HEK293 (cell line): ENCODE measurements around the gene DCLK1.

Experiments
- CTCF ChIA-PET: fragments of 350-600 bp; formaldehyde crosslinking; extraction: SDS; loops from one replicate; lab custom pipeline; 2021; ENCODE audit warnings: antibody characterized with exemption; lab: Yijun Ruan, JAX
- POLR2A ChIA-PET: fragments of 300-600 bp; formaldehyde crosslinking; extraction: SDS; loops from one replicate; lab custom pipeline; 2020; ENCODE audit warnings: antibody characterized with exemption, inconsistent platforms; lab: Yijun Ruan, JAX
- H3K27ac ChIP-seq: fragments of 200-500 bp; sonication (Bioruptor generic); 2 replicates; pipeline ENCODE4 v1.5.1; 2014; ENCODE audit warnings: low read depth, low read length, control low read depth, inconsistent platforms; ENCODE audit errors: extremely low read depth
- H3K36me3 ChIP-seq, 2 experiments: fragments of 200-500 bp in 1 of 2; sonication (Bioruptor generic) in 1 of 2; 1 replicate in 1 of 2; 2 replicates in 1 of 2; pipeline ENCODE4 v1.5.1; 2014 to 2017; ENCODE audit warnings: inconsistent platforms in 2 of 2, low read length in 2 of 2; ENCODE audit not compliant: control insufficient read depth in 2 of 2, insufficient read depth in 1 of 2
- H3K4me1 ChIP-seq: fragments of 200-500 bp; sonication (Bioruptor generic); 2 replicates; pipeline ENCODE4 v1.5.1; 2014; ENCODE audit warnings: mild to moderate bottlenecking, low read length, inconsistent platforms; ENCODE audit not compliant: control insufficient read depth, insufficient read depth
- H3K4me3 ChIP-seq: 2 replicates; pipeline ENCODE4 v1.5.1; 2011; ENCODE audit warnings: low read depth, mild to moderate bottlenecking, control low read depth, low read length, moderate library complexity
- H3K9me3 ChIP-seq: fragments of 200-500 bp; sonication (Bioruptor generic); 2 replicates; pipeline ENCODE4 v1.5.1; 2014; ENCODE audit warnings: low read depth, low read length, inconsistent platforms; ENCODE audit not compliant: control insufficient read depth, insufficient read depth
- PRDM1 ChIP-seq: fragments of 450-650 bp; formaldehyde crosslinking; IDR thresholded peaks from 2 replicates; pipeline ENCODE4; 2016; ENCODE audit warnings: missing biosample characterization, missing genetic modification characterization
- SCRT2 ChIP-seq: fragments of 450-650 bp; formaldehyde crosslinking; IDR thresholded peaks from 2 replicates; pipeline ENCODE4 v1.5.1; 2016; ENCODE audit warnings: missing biosample characterization, missing genetic modification characterization
- WT1 ChIP-seq: fragments of 450-650 bp; formaldehyde crosslinking; IDR thresholded peaks from 2 replicates; pipeline ENCODE4 v1.5.1; 2016; ENCODE audit warnings: missing biosample characterization, missing genetic modification characterization
- ZBTB7A ChIP-seq: fragments of 450-650 bp; formaldehyde crosslinking; IDR thresholded peaks from 2 replicates; pipeline ENCODE4 v1.5.1; 2016; ENCODE audit warnings: low read depth, missing biosample characterization, missing genetic modification characterization
- ZFHX2 ChIP-seq: fragments of 450-650 bp; formaldehyde crosslinking; conservative IDR thresholded peaks from 2 replicates; pipeline ENCODE4 v1.5.1; 2016; ENCODE audit warnings: missing biosample characterization, missing genetic modification characterization
- ZFP3 ChIP-seq: fragments of 450-650 bp; formaldehyde crosslinking; IDR thresholded peaks from 2 replicates; pipeline ENCODE4 v1.5.1; 2016; ENCODE audit warnings: low read depth, missing biosample characterization, missing genetic modification characterization
- ZFP41 ChIP-seq: fragments of 450-650 bp; formaldehyde crosslinking; IDR thresholded peaks from 2 replicates; pipeline ENCODE4 v1.5.1; 2016; ENCODE audit warnings: missing biosample characterization, missing genetic modification characterization, borderline replicate concordance
- ZNF10 ChIP-seq: fragments of 450-650 bp; formaldehyde crosslinking; IDR thresholded peaks from 2 replicates; pipeline ENCODE4 v1.5.1; 2017; ENCODE audit warnings: missing biosample characterization, missing genetic modification characterization
- ZNF121 ChIP-seq: fragments of 450-650 bp; formaldehyde crosslinking; IDR thresholded peaks from 2 replicates; pipeline ENCODE4 v1.5.1; 2016; ENCODE audit warnings: missing biosample characterization, missing genetic modification characterization
- ZNF155 ChIP-seq: fragments of 450-650 bp; formaldehyde crosslinking; IDR thresholded peaks from 2 replicates; pipeline ENCODE4 v1.5.1; 2016; ENCODE audit warnings: missing biosample characterization, missing genetic modification characterization
- ZNF175 ChIP-seq: fragments of 450-650 bp; formaldehyde crosslinking; IDR thresholded peaks from 2 replicates; pipeline ENCODE4 v1.5.1; 2016; ENCODE audit warnings: missing biosample characterization, missing genetic modification characterization
- ZNF18 ChIP-seq: fragments of 450-650 bp; formaldehyde crosslinking; IDR thresholded peaks from 2 replicates; pipeline ENCODE4 v1.5.1; 2016; ENCODE audit warnings: missing biosample characterization, missing genetic modification characterization
- ZNF366 ChIP-seq: fragments of 450-650 bp; formaldehyde crosslinking; conservative IDR thresholded peaks from 2 replicates; pipeline ENCODE4 v1.5.1; 2016; ENCODE audit warnings: missing biosample characterization, missing genetic modification characterization
- ZNF510 ChIP-seq: fragments of 450-650 bp; formaldehyde crosslinking; IDR thresholded peaks from 2 replicates; pipeline ENCODE4 v1.5.1; 2018; ENCODE audit warnings: mild to moderate bottlenecking, missing genetic modification characterization, missing biosample characterization; ENCODE audit not compliant: insufficient replicate concordance
- ZNF530 ChIP-seq: fragments of 450-650 bp; formaldehyde crosslinking; IDR thresholded peaks from 2 replicates; pipeline ENCODE4 v1.5.1; 2016; ENCODE audit warnings: low read depth, missing biosample characterization, missing genetic modification characterization
- ZNF555 ChIP-seq: fragments of 450-650 bp; formaldehyde crosslinking; conservative IDR thresholded peaks from 2 replicates; pipeline ENCODE4 v1.5.1; 2017; ENCODE audit warnings: missing biosample characterization, mild to moderate bottlenecking, missing genetic modification characterization, inconsistent platforms
- ZNF596 ChIP-seq: fragments of 450-650 bp; IDR thresholded peaks from 2 replicates; pipeline ENCODE4 v1.5.0; 2018; ENCODE audit warnings: missing biosample characterization, mild to moderate bottlenecking, missing genetic modification characterization, moderate library complexity
- ZNF670 ChIP-seq: fragments of 450-650 bp; formaldehyde crosslinking; IDR thresholded peaks from 2 replicates; pipeline ENCODE4 v1.5.1; 2016; ENCODE audit warnings: missing biosample characterization, missing genetic modification characterization, low read depth
- ZNF701 ChIP-seq: fragments of 450-650 bp; formaldehyde crosslinking; IDR thresholded peaks from 2 replicates; pipeline ENCODE4 v1.5.1; 2016; ENCODE audit warnings: missing biosample characterization, missing genetic modification characterization
- TF ChIP-seq, protein P1 (sequence below): fragments of 450-650 bp; formaldehyde crosslinking; IDR thresholded peaks from 2 replicates; pipeline ENCODE4 v1.5.1; 2017; ENCODE audit warnings: missing biosample characterization, mild to moderate bottlenecking, missing genetic modification characterization, moderate library complexity
- TF ChIP-seq, protein P2 (sequence below): fragments of 450-650 bp; formaldehyde crosslinking; IDR thresholded peaks from 2 replicates; pipeline ENCODE4 v1.5.1; 2017; ENCODE audit warnings: missing biosample characterization, missing genetic modification characterization
- TF ChIP-seq, protein P3 (sequence below): fragments of 450-650 bp; formaldehyde crosslinking; IDR thresholded peaks from 2 replicates; pipeline ENCODE4 v1.5.1; 2016; ENCODE audit warnings: missing biosample characterization, missing genetic modification characterization
- TF ChIP-seq, protein P4 (sequence below): fragments of 450-650 bp; formaldehyde crosslinking; IDR thresholded peaks from 2 replicates; pipeline ENCODE4 v1.5.1; 2016; ENCODE audit warnings: missing biosample characterization, missing genetic modification characterization

The DCLK1 gene

GRCh38 chr13:36146511-36147269, 15.5 kb upstream of the DCLK1 start:
- no peak for TF ChIP-seq ZNF175 (tag by site-specific recombination)
- Histone ChIP-seq H3K9me3 (no peaks in the 10 kb centered on the region), H3K27ac (no peak overlapping the region), H3K4me3 (no peak overlapping the region), H3K4me1 (no peaks in the 10 kb centered on the region), H3K36me3 (no peaks in the 10 kb centered on the region)
- ChIA-PET CTCF (no interaction called here), POLR2A (no interaction called here)

DNA sequence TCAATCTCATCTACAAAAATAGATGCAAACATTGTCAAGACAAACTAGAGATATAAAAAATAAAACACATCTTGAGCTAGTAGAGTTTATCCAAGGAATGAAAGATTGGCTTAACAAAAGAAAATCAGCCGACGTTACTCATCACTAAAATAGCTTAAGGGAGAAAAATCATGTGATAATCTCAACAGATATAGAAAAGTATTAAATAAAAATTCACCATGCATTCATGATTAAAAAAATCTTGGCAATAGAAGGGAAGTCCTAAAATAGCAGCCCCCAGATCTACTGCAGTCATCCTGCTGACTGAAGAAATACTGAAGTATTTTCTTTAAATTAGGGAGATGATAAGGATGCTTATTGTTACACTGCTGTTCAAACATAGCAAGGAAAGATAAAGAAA, 12.6 kb upstream of the DCLK1 start:
- no peak overlapping the region for H3K27ac ChIP-seq
- H3K36me3 ChIP-seq: no peaks in the 10 kb centered on the region
- H3K4me3 ChIP-seq: no peak overlapping the region
- H3K9me3 ChIP-seq: no peaks in the 10 kb centered on the region
- H3K4me1 ChIP-seq: no peaks in the 10 kb centered on the region
- CTCF ChIA-PET: no interaction called here
- no peak for TF ChIP-seq ZNF530
- TF ChIP-seq ZNF510 (tag by site-specific recombination): no peak
- TF ChIP-seq ZNF121 (tag by site-specific recombination): no peak
- no peak for TF ChIP-seq ZNF366 (tag by site-specific recombination)
- TF ChIP-seq, protein P1, sequence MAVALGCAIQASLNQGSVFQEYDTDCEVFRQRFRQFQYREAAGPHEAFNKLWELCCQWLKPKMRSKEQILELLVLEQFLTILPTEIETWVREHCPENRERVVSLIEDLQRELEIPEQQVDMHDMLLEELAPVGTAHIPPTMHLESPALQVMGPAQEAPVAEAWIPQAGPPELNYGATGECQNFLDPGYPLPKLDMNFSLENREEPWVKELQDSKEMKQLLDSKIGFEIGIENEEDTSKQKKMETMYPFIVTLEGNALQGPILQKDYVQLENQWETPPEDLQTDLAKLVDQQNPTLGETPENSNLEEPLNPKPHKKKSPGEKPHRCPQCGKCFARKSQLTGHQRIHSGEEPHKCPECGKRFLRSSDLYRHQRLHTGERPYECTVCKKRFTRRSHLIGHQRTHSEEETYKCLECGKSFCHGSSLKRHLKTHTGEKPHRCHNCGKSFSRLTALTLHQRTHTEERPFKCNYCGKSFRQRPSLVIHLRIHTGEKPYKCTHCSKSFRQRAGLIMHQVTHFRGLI: no peak
- TF ChIP-seq ZBTB7A (tag by site-specific recombination): no peak
- TF ChIP-seq SCRT2 (tag by site-specific recombination): no peak
- TF ChIP-seq, protein P2, sequence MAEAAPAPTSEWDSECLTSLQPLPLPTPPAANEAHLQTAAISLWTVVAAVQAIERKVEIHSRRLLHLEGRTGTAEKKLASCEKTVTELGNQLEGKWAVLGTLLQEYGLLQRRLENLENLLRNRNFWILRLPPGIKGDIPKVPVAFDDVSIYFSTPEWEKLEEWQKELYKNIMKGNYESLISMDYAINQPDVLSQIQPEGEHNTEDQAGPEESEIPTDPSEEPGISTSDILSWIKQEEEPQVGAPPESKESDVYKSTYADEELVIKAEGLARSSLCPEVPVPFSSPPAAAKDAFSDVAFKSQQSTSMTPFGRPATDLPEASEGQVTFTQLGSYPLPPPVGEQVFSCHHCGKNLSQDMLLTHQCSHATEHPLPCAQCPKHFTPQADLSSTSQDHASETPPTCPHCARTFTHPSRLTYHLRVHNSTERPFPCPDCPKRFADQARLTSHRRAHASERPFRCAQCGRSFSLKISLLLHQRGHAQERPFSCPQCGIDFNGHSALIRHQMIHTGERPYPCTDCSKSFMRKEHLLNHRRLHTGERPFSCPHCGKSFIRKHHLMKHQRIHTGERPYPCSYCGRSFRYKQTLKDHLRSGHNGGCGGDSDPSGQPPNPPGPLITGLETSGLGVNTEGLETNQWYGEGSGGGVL (tag by site-specific recombination): no peak
- no peak for TF ChIP-seq WT1 (tag by site-specific recombination)
- POLR2A ChIA-PET: no interaction called here

DNA sequence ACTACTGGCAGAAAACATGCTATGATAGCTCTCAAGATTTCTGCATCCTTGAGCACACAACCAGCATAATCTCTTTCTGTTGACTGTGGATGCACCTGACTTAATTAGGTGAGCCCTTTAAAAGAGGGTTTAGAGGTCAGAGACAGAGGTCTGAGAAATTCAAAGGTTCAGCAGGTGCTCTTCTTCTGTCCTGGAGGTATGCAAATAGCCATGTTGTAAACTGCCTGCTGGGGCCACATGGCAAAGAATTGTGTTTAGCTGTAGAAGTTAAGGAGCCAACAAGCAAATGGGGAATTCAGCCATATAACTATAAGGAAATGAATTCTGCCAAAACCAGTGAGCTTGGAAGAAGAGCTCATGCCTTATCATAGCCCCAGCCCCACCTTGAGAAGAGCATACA, 11.6 kb upstream of the DCLK1 start:
- ChIA-PET CTCF (no interaction called here), POLR2A (no interaction called here)
- Histone ChIP-seq H3K4me3 (no peak overlapping the region), H3K9me3 (no peaks in the 10 kb centered on the region), H3K4me1 (no peaks in the 10 kb centered on the region), H3K36me3 (no peaks in the 10 kb centered on the region), H3K27ac (no peak overlapping the region)
- TF ChIP-seq, protein P3, sequence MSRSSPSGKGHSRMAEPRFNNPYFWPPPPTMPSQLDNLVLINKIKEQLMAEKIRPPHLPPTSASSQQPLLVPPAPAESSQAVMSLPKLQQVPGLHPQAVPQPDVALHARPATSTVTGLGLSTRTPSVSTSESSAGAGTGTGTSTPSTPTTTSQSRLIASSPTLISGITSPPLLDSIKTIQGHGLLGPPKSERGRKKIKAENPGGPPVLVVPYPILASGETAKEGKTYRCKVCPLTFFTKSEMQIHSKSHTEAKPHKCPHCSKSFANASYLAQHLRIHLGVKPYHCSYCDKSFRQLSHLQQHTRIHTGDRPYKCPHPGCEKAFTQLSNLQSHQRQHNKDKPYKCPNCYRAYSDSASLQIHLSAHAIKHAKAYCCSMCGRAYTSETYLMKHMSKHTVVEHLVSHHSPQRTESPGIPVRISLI (tag by site-specific recombination): no peak
- TF ChIP-seq ZFP3 (tag by site-specific recombination) (no peak), ZNF10 (no peak), PRDM1 (tag by site-specific recombination) (no peak), ZNF155 (tag by site-specific recombination) (no peak), ZNF555 (tag by site-specific recombination) (no peak), ZFP41 (tag by site-specific recombination) (no peak), ZFHX2 (tag by site-specific recombination) (no peak), ZNF596 (tag by site-specific recombination) (no peak), ZNF701 (no peak), ZNF18 (tag by site-specific recombination) (no peak), ZNF670 (tag by site-specific recombination) (no peak)
- TF ChIP-seq, protein P4, sequence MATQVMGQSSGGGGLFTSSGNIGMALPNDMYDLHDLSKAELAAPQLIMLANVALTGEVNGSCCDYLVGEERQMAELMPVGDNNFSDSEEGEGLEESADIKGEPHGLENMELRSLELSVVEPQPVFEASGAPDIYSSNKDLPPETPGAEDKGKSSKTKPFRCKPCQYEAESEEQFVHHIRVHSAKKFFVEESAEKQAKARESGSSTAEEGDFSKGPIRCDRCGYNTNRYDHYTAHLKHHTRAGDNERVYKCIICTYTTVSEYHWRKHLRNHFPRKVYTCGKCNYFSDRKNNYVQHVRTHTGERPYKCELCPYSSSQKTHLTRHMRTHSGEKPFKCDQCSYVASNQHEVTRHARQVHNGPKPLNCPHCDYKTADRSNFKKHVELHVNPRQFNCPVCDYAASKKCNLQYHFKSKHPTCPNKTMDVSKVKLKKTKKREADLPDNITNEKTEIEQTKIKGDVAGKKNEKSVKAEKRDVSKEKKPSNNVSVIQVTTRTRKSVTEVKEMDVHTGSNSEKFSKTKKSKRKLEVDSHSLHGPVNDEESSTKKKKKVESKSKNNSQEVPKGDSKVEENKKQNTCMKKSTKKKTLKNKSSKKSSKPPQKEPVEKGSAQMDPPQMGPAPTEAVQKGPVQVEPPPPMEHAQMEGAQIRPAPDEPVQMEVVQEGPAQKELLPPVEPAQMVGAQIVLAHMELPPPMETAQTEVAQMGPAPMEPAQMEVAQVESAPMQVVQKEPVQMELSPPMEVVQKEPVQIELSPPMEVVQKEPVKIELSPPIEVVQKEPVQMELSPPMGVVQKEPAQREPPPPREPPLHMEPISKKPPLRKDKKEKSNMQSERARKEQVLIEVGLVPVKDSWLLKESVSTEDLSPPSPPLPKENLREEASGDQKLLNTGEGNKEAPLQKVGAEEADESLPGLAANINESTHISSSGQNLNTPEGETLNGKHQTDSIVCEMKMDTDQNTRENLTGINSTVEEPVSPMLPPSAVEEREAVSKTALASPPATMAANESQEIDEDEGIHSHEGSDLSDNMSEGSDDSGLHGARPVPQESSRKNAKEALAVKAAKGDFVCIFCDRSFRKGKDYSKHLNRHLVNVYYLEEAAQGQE (tag by site-specific recombination): no peak
